ENCODE data around the gene RBM43.

DNA sequence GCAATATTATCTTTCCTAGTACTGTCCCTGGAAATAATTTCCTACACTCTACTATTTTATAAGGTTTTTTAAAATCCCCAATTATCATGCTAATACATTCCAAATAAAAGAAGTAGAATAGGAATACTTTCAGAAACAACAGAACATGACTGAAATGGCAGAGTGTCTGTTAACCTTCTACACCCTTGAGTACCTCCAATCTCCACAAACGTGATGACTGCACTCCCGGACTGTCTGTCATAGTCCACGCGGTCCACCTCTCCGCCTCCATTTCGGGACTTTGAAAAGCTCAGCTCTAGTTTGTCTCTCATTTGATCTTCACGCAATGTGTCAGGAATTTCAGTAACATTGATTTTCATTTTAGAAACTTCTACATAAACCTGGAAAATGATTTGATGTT is 13.6 kb upstream of the RBM43 start:
- TF ChIP-seq, protein P1, sequence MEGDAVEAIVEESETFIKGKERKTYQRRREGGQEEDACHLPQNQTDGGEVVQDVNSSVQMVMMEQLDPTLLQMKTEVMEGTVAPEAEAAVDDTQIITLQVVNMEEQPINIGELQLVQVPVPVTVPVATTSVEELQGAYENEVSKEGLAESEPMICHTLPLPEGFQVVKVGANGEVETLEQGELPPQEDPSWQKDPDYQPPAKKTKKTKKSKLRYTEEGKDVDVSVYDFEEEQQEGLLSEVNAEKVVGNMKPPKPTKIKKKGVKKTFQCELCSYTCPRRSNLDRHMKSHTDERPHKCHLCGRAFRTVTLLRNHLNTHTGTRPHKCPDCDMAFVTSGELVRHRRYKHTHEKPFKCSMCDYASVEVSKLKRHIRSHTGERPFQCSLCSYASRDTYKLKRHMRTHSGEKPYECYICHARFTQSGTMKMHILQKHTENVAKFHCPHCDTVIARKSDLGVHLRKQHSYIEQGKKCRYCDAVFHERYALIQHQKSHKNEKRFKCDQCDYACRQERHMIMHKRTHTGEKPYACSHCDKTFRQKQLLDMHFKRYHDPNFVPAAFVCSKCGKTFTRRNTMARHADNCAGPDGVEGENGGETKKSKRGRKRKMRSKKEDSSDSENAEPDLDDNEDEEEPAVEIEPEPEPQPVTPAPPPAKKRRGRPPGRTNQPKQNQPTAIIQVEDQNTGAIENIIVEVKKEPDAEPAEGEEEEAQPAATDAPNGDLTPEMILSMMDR (IDR thresholded peaks at IDR 0.05; ENCODE audit: low read depth, low read length, poor library complexity, severe bottlenecking): no peak
- no peak for TF ChIP-seq EZH2phosphoT487 (IDR thresholded peaks at IDR 0.05; ENCODE audit: borderline replicate concordance, low read length)
